ENCODE measurements around the gene SCN1B. TPM values are rescaled to one million over a fixed set of nuclear protein-coding genes. Genes with fewer than 3 reads are reported as not detected.
"Not testable (repeated sequence)": the region's sequence is repeated elsewhere in the genome, so short reads cannot be mapped to it uniquely, and the experiment has no call there.

Gene SCN1B
- total and polyA plus RNA-seq, 12 donors, result 24.5 to 70.5 (median 41.5) TPM

GRCh38 chr19:34995551-34995950, 34.7 kb upstream of the SCN1B start:
- H3K9me3 ChIP-seq, result no peaks in the 10 kb centered on the region
- intact Hi-C loops (cut with DNase I), result no loop called here
- peak overlapping the region; percentile 54 to 100 (median 82) for H3K27ac ChIP-seq
- WGBS, 2 donors, result 92 to 93% methylated on average over 8 of the region's 8 CpGs
- H3K36me3 ChIP-seq, result no peaks in the 10 kb centered on the region
- ATAC-seq, result no peak
- H3K4me1 ChIP-seq, result peaks cover 9 to 63% (median 52%) of the 10 kb centered on the region in 9 donors
- H3K27me3 ChIP-seq, result no peaks in the 10 kb centered on the region
- H3K4me3 ChIP-seq, result no peak overlapping the region
- DNase-seq, result no peak
- TF ChIP-seq CTCF (IDR thresholded peaks at IDR 0.05), result no peak

- Histone ChIP-seq H3K36me3 (peaks cover 0 to 5% (median 0%) of the 10 kb centered on the region in 9 donors), H3K27me3 (no peaks in the 10 kb centered on the region), H3K27ac (peak overlapping the region; percentile 4 to 100 (median 58)), H3K4me3 (no peak overlapping the region), H3K9me3 (no peaks in the 10 kb centered on the region), H3K4me1 (peaks cover 9 to 77% (median 67%) of the 10 kb centered on the region in 9 donors)
- 60 to 64% methylated on average over 8 of the region's 8 CpGs for WGBS, 2 donors
- ATAC-seq (no peak), DNase-seq (no peak)
- TF ChIP-seq CTCF (IDR thresholded peaks at IDR 0.05), result no peak
- intact Hi-C loops (cut with DNase I), result no loop called here
Measured at GRCh38 chr19:34997071-34997617, 33.1 kb upstream of the SCN1B start.

- peaks cover 9 to 87% (median 77%) of the 10 kb centered on the region in 9 donors for H3K4me1 ChIP-seq
Measured at GRCh38 chr19:34998224-34998623, 32.0 kb upstream of the SCN1B start.

GRCh38 chr19:34998777-34999497, 31.3 kb upstream of the SCN1B start:
- WGBS, 2 donors, result 49 to 52% methylated on average over 13 of the region's 13 CpGs

More at GRCh38 chr19:34998224-34998623, 32.0 kb upstream of the SCN1B start:
- DNase-seq; intact Hi-C loops (cut with DNase I); H3K27me3 ChIP-seq; H3K9me3 ChIP-seq; ATAC-seq; H3K4me3 ChIP-seq: not testable (repeated sequence)
- Histone ChIP-seq H3K27ac (peak overlapping the region in 5 of 10 donors; percentile 99 to 100 (median 100)), H3K36me3 (peaks cover 0 to 13% (median 0%) of the 10 kb centered on the region in 9 donors)
- WGBS, 2 donors, result 94 to 96% methylated on average over 7 of the region's 7 CpGs

More at GRCh38 chr19:34998777-34999497, 31.3 kb upstream of the SCN1B start:
- Histone ChIP-seq H3K4me1 (peaks cover 9 to 93% (median 82%) of the 10 kb centered on the region in 9 donors), H3K4me3 (peak overlapping the region in 9 of 10 donors; percentile 72 to 99 (median 94)), H3K9me3 (no peaks in the 10 kb centered on the region), H3K27me3 (no peaks in the 10 kb centered on the region), H3K27ac (peak overlapping the region; percentile 86 to 100 (median 98)), H3K36me3 (peaks cover 0 to 16% (median 0%) of the 10 kb centered on the region in 9 donors)
- no peak for TF ChIP-seq CTCF (IDR thresholded peaks at IDR 0.05)
- DNase-seq (no peak), ATAC-seq (peak in 3 of 8 donors; percentile 19 to 52 (median 42))
- intact Hi-C loops (cut with DNase I), result no loop called here
